Naive thymus-derived CD4-positive, alpha-beta T cell (primary cell): Measurements from ENCODE around the gene F11. TPM values are rescaled to one million over a fixed set of nuclear protein-coding genes. Genes with fewer than 3 reads are reported as not detected.

Experiments used
- ATAC-seq: fragments of 150-1000 bp; cut with Tn5 transposase; 2 replicates; pipeline ENCODE4 v1.10.0; 2021; ENCODE audit warnings: mild to moderate bottlenecking, moderate library complexity
- CTCF ChIA-PET: fragments of 350-600 bp; sonication (Branson Sonifier 250); formaldehyde crosslinking; loops from one replicate; lab custom pipeline; 2021; ENCODE audit warnings: antibody characterized with exemption; lab: Charles Lee
- POLR2A ChIA-PET: fragments of 350-600 bp; sonication (Branson Sonifier 250); formaldehyde crosslinking; loops from one replicate; lab custom pipeline; 2021; ENCODE audit warnings: antibody characterized with exemption, inconsistent platforms; lab: Charles Lee
- DNase-seq, 9 donors: peaks; one replicate each; pipeline versions ENCODE4 v3.0.0 to v3.0.0-alpha.2; 2020 to 2022; ENCODE audit warnings: mixed read lengths in 1 of 9
- H3K27ac ChIP-seq: one replicate; pipeline ENCODE4 v1.7.0; 2013; ENCODE audit warnings: mild to moderate bottlenecking, low read depth, low read length, moderate library complexity
- H3K27me3 ChIP-seq, 2 donors: one replicate each; pipeline ENCODE4 v1.7.0; 2013; ENCODE audit warnings: low read length in 2 of 2, mild to moderate bottlenecking in 2 of 2, moderate library complexity in 2 of 2; ENCODE audit not compliant: control insufficient read depth in 2 of 2, insufficient read depth in 2 of 2
- H3K36me3 ChIP-seq, 3 experiments: 1 replicate in 2 of 3; 2 replicates in 1 of 3; pipeline ENCODE4 v1.7.0; 2013; ENCODE audit warnings: low read length in 3 of 3, mild to moderate bottlenecking in 3 of 3, moderate library complexity in 1 of 3; ENCODE audit not compliant: insufficient read depth in 3 of 3, control insufficient read depth in 2 of 3
- H3K4me1 ChIP-seq, 2 donors: one replicate each; pipeline ENCODE4 v1.7.0; 2013; ENCODE audit warnings: low read length in 2 of 2, mild to moderate bottlenecking in 2 of 2, moderate library complexity in 1 of 2; ENCODE audit not compliant: control insufficient read depth in 2 of 2, insufficient read depth in 2 of 2
- H3K4me3 ChIP-seq: 2 replicates; pipeline ENCODE4 v1.7.0; 2013; ENCODE audit warnings: mild to moderate bottlenecking, low read length
- H3K9me3 ChIP-seq, 3 experiments: 1 replicate in 2 of 3; 2 replicates in 1 of 3; pipeline ENCODE4 v1.7.0; 2013; ENCODE audit warnings: low read length in 3 of 3; ENCODE audit not compliant: control insufficient read depth in 2 of 3
- H3K27ac Mint-ChIP-seq, 9 donors: one replicate each; pipeline ENCODE4 v1.8.0; 2020 to 2022; ENCODE audit warnings: mixed read lengths in 9 of 9, mild to moderate bottlenecking in 8 of 9, moderate library complexity in 5 of 9, inconsistent platforms in 2 of 9
- H3K27me3 Mint-ChIP-seq, 5 donors: one replicate each; pipeline ENCODE4 v1.8.0; 2021 to 2022; ENCODE audit warnings: mixed read lengths in 5 of 5, mild to moderate bottlenecking in 1 of 5
- H3K36me3 Mint-ChIP-seq, 5 donors: one replicate each; pipeline ENCODE4 v1.8.0; 2020 to 2022; ENCODE audit warnings: mixed read lengths in 5 of 5, mild to moderate bottlenecking in 3 of 5, inconsistent platforms in 1 of 5
- H3K4me1 Mint-ChIP-seq, 7 donors: one replicate each; pipeline ENCODE4 v1.8.0; 2020 to 2022; ENCODE audit warnings: mixed read lengths in 7 of 7, mild to moderate bottlenecking in 3 of 7, inconsistent platforms in 1 of 7
- H3K4me3 Mint-ChIP-seq, 10 donors: one replicate each; pipeline ENCODE4 v1.8.0; 2020 to 2022; ENCODE audit warnings: mild to moderate bottlenecking in 10 of 10, mixed read lengths in 10 of 10, moderate library complexity in 6 of 10, inconsistent platforms in 2 of 10
- H3K9me3 Mint-ChIP-seq, 11 donors: one replicate each; pipeline ENCODE4 v1.8.0; 2020 to 2022; ENCODE audit warnings: mixed read lengths in 11 of 11, mild to moderate bottlenecking in 4 of 11, inconsistent platforms in 1 of 11, moderate library complexity in 1 of 11
- intact Hi-C, 2 donors: fragments of 100-400 bp; cut with micrococcal nuclease; formaldehyde crosslinking; loops; one replicate each; pipeline ENCODE4 v1.15.1; 2023
- polyA plus RNA-seq, 2 donors: library from polyadenylated mRNA; unstranded; fragments of 300-500 nt; fragmentation: Illumina TruSeq; gene quantifications; one replicate each; pipeline ENCODE4 v1.2.3, GENCODE V29; 2021
- total RNA-seq, 6 experiments: library from RNA in 5 of 6; stranded (reverse) in 5 of 6; gene quantifications; 1 replicate in 5 of 6; 2 replicates in 1 of 6; pipeline ENCODE4 v1.2.3 and lab custom pipeline; 2021 to 2026

F11 gene
- total and polyA plus RNA-seq, 7 experiments from 2014 or later, result 0.64 TPM; not detected in 6

GRCh38 chr4:186297013-186297645, 31.1 kb downstream of the F11 start:
- no peak overlapping the region for H3K4me3 ChIP-seq
- DNase-seq (peak in 4 of 9 donors; percentile 5 to 23 (median 15)), ATAC-seq (no peak)
- H3K4me1 ChIP-seq, result no peaks in the 10 kb centered on the region
- no peak overlapping the region for H3K4me3 Mint-ChIP-seq
- H3K27me3 Mint-ChIP-seq, result peaks cover 23 to 62% (median 37%) of the 10 kb centered on the region in 5 donors
- H3K27me3 ChIP-seq, result no peaks in the 10 kb centered on the region
- CTCF ChIA-PET, result interaction anchor here (1.9 kb wide), 1 partner anchor 291 kb away, joined by 7 read pairs; no protein-coding TSS in a partner anchor
- H3K36me3 Mint-ChIP-seq, result no peaks in the 10 kb centered on the region
- no peaks in the 10 kb centered on the region for H3K36me3 ChIP-seq
- POLR2A ChIA-PET, result no interaction called here
- no peaks in the 10 kb centered on the region for H3K9me3 ChIP-seq
- intact Hi-C loops, result loop anchor here in 1 of 2 donors (1.0 kb wide), 1 partner anchor 290 kb away; no protein-coding TSS in a partner anchor
- H3K9me3 Mint-ChIP-seq, result no peaks in the 10 kb centered on the region
- peaks cover 0 to 5% (median 5%) of the 10 kb centered on the region in 7 donors for H3K4me1 Mint-ChIP-seq
- H3K27ac Mint-ChIP-seq, result no peak overlapping the region
- H3K27ac ChIP-seq, result no peak overlapping the region

DNA sequence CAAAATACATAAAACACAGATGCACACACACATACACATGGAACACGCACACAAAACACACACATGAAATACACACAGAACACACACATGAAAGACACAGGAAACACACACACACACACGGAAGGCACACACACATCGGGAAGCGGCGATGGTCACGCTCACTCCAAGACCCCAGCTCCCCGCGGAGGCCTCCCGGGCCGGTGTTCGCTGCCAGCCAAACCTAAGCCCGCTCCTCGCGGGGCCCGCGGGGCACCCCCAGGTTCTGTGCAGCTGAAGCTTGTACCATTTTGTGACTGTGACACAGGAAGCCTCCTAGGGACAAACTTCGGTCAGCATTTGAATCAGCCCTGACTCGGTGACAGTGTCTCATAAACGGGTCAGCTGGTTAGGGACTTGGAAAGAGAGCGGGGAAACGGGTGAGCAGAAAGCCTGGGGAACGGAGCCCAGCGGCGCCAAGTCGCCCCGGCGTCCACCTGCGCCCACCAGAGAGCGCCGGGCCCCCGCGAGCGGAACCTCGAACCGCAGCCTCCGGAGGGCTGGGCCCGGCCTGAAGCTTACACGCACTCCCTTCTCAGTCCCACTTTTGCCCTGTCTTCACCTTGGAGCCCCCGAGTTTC, 32.1 kb downstream of the F11 start:
- H3K4me1 Mint-ChIP-seq, result peaks cover 0 to 5% (median 5%) of the 10 kb centered on the region in 7 donors
- intact Hi-C loops, result no loop called here
- Histone ChIP-seq H3K4me1 (no peaks in the 10 kb centered on the region), H3K36me3 (no peaks in the 10 kb centered on the region), H3K9me3 (no peaks in the 10 kb centered on the region), H3K4me3 (no peak overlapping the region), H3K27me3 (no peaks in the 10 kb centered on the region), H3K27ac (no peak overlapping the region)
- no peak for DNase-seq
- peaks cover 23 to 64% (median 37%) of the 10 kb centered on the region in 5 donors for H3K27me3 Mint-ChIP-seq
- POLR2A ChIA-PET, result no interaction called here
- no peak overlapping the region for H3K4me3 Mint-ChIP-seq
- no peak for ATAC-seq
- CTCF ChIA-PET, result interaction anchor here (1.9 kb wide), 1 partner anchor 290 kb away, joined by 7 read pairs; no protein-coding TSS in a partner anchor
- H3K36me3 Mint-ChIP-seq, result no peaks in the 10 kb centered on the region
- H3K9me3 Mint-ChIP-seq, result no peaks in the 10 kb centered on the region
- no peak overlapping the region for H3K27ac Mint-ChIP-seq

GRCh38 chr4:186299291-186299690, 33.3 kb downstream of the F11 start:
- Histone ChIP-seq H3K36me3 (no peaks in the 10 kb centered on the region), H3K9me3 (no peaks in the 10 kb centered on the region), H3K27me3 (no peaks in the 10 kb centered on the region), H3K27ac (no peak overlapping the region), H3K4me1 (no peaks in the 10 kb centered on the region), H3K4me3 (no peak overlapping the region)
- Mint-ChIP-seq H3K4me1 (peaks cover 0 to 5% (median 5%) of the 10 kb centered on the region in 7 donors), H3K27ac (no peak overlapping the region), H3K36me3 (no peaks in the 10 kb centered on the region), H3K27me3 (peaks cover 23 to 67% (median 38%) of the 10 kb centered on the region in 5 donors), H3K9me3 (no peaks in the 10 kb centered on the region), H3K4me3 (no peak overlapping the region)
- DNase-seq (no peak), ATAC-seq (no peak)
- ChIA-PET POLR2A (no interaction called here), CTCF (interaction anchor here (0.7 to 0.9 kb wide), 2 partner anchors 8 to 288 kb away, joined by 3 read pairs; no protein-coding TSS in a partner anchor)
- intact Hi-C loops, result no loop called here

- no peaks in the 10 kb centered on the region for H3K36me3 ChIP-seq
- H3K27me3 ChIP-seq, result no peaks in the 10 kb centered on the region
- H3K4me1 Mint-ChIP-seq, result peaks cover 0 to 5% (median 5%) of the 10 kb centered on the region in 7 donors
- H3K27me3 Mint-ChIP-seq, result peaks cover 23 to 72% (median 47%) of the 10 kb centered on the region in 5 donors
- intact Hi-C loops, result no loop called here
- no peaks in the 10 kb centered on the region for H3K4me1 ChIP-seq
- H3K9me3 ChIP-seq, result no peaks in the 10 kb centered on the region
- H3K4me3 Mint-ChIP-seq, result no peak overlapping the region
- no peak overlapping the region for H3K4me3 ChIP-seq
- H3K27ac ChIP-seq, result no peak overlapping the region
- no peak for DNase-seq
- no peak for ATAC-seq
- H3K36me3 Mint-ChIP-seq, result no peaks in the 10 kb centered on the region
- H3K9me3 Mint-ChIP-seq, result no peaks in the 10 kb centered on the region
- no peak overlapping the region for H3K27ac Mint-ChIP-seq
- ChIA-PET POLR2A (no interaction called here), CTCF (no interaction called here)
These were observed 34.8 kb downstream of the F11 start for GRCh38 chr4:186300659-186301390.

DNA sequence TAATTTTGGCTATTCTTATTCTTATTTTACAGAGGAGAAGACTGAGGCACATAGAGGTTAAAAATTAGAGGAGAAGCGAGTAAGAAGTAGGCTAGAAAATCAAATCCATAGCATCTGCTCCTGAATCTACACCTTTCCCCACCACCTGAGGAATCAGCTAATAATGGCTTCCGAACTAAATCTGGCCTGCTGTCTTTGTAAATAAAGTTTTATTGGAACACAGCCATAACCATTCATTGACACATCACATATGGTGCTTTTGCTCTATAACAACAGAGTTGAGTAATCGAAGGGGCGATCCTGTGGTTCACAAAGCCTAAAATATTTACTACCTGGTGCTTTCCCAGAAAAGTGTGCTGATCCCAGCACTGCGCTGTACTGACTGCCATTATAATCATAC, 38.2 kb downstream of the F11 start:
- peaks cover 0 to 1% (median 0%) of the 10 kb centered on the region in 7 donors for H3K4me1 Mint-ChIP-seq
- no peak for ATAC-seq
- intact Hi-C loops, result no loop called here
- Histone ChIP-seq H3K36me3 (no peaks in the 10 kb centered on the region), H3K4me1 (no peaks in the 10 kb centered on the region), H3K27ac (no peak overlapping the region), H3K4me3 (no peak overlapping the region), H3K27me3 (no peaks in the 10 kb centered on the region), H3K9me3 (no peaks in the 10 kb centered on the region)
- POLR2A ChIA-PET, result no interaction called here
- no peaks in the 10 kb centered on the region for H3K36me3 Mint-ChIP-seq
- H3K4me3 Mint-ChIP-seq, result no peak overlapping the region
- no peak overlapping the region for H3K27ac Mint-ChIP-seq
- peaks cover 0 to 3% (median 0%) of the 10 kb centered on the region in 11 donors for H3K9me3 Mint-ChIP-seq
- CTCF ChIA-PET, result no interaction called here
- H3K27me3 Mint-ChIP-seq, result peaks cover 7 to 60% (median 46%) of the 10 kb centered on the region in 5 donors
- no peak for DNase-seq

- ATAC-seq (no peak), DNase-seq (no peak)
- Mint-ChIP-seq H3K36me3 (no peaks in the 10 kb centered on the region), H3K4me1 (no peaks in the 10 kb centered on the region), H3K4me3 (no peak overlapping the region), H3K27me3 (peaks cover under 1 to 54% (median 39%) of the 10 kb centered on the region in 5 donors), H3K27ac (no peak overlapping the region), H3K9me3 (peaks cover 0 to 3% (median 0%) of the 10 kb centered on the region in 11 donors)
- Histone ChIP-seq H3K27me3 (no peaks in the 10 kb centered on the region), H3K9me3 (no peaks in the 10 kb centered on the region), H3K4me3 (no peak overlapping the region), H3K36me3 (no peaks in the 10 kb centered on the region), H3K4me1 (no peaks in the 10 kb centered on the region), H3K27ac (no peak overlapping the region)
- POLR2A ChIA-PET, result no interaction called here
- intact Hi-C loops, result no loop called here
- CTCF ChIA-PET, result no interaction called here
These were observed 39.0 kb downstream of the F11 start for GRCh38 chr4:186304866-186305505.
